Ovary (tissue), 9 donors: ENCODE measurements around the gene ASB8. TPM values are rescaled to one million over a fixed set of nuclear protein-coding genes. Genes with fewer than 3 reads are reported as not detected.

Source experiments
- DNase-seq, 5 donors: peaks; one replicate each; pipeline ENCODE4 v3.0.0-alpha.2; 2019 to 2020
- H3K27ac ChIP-seq, 2 donors: fragments of 200-600 bp; one replicate each; pipeline versions ENCODE4 v1.5.1 to v1.8.0; 2019 to 2022
- H3K27me3 ChIP-seq: fragments of 200-600 bp; one replicate; pipeline ENCODE4 v1.8.0; 2022
- H3K36me3 ChIP-seq: fragments of 200-600 bp; sonication (generic); one replicate; pipeline ENCODE4 v1.5.1; 2019
- H3K4me1 ChIP-seq: one replicate; pipeline ENCODE4 v1.8.1; 2013; ENCODE audit warnings: mild to moderate bottlenecking, moderate library complexity; ENCODE audit not compliant: insufficient read depth
- H3K4me3 ChIP-seq: fragments of 200-600 bp; sonication (generic); one replicate; pipeline ENCODE4 v1.5.1; 2017
- H3K9me3 ChIP-seq, 2 donors: fragments of 200-600 bp in 1 of 2; sonication (generic) in 1 of 2; one replicate each; pipeline versions ENCODE4 v1.5.1 to v1.8.1; 2013 to 2019; ENCODE audit warnings: mild to moderate bottlenecking in 1 of 2, moderate library complexity in 1 of 2
- EP300 ChIP-seq: sonication (generic); formaldehyde crosslinking; IDR thresholded peaks from one replicate; pipeline ENCODE4 v1.6.1; 2017; ENCODE audit warnings: antibody characterized with exemption
- POLR2A ChIP-seq: fragments of 450-650 bp; IDR thresholded peaks from one replicate; pipeline ENCODE4 v1.6.1; 2017; ENCODE audit warnings: antibody characterized with exemption, mild to moderate bottlenecking, moderate library complexity
- WGBS, 3 donors: extraction: QIAGEN DNeasy Blood & Tissue Kit in 1 of 3; methylation state at CpG; one replicate each; pipeline versions ENCODE4 v1.1.5 to v1.1.7; 2013 to 2017; 5-methylcytosine and 5-hydroxymethylcytosine counted together
- intact Hi-C, 4 donors: fragments of 100-400 bp; cut with DNase I; formaldehyde crosslinking; loops; one replicate each; pipeline versions ENCODE4 v1.11.0 to v1.15.1; 2022 to 2023
- polyA plus RNA-seq, 2 donors: library from polyadenylated mRNA; stranded (reverse); fragments of 200-250 nt in 1 of 2; fragments of 350-450 nt in 1 of 2; fragmentation: Illumina TruSeq in 1 of 2; extraction: RNeasy Lipid Tissue Mini Kit (QIAGEN cat#74804) in 1 of 2; gene quantifications; one replicate each; pipeline ENCODE4 v1.2.3, GENCODE V29; 2013 to 2014
- total RNA-seq, 7 donors: library from RNA; depleted of rRNA in 2 of 7; stranded (reverse); fragments of >200 nt in 2 of 7; fragmentation: NEBNext Ultra II Directional in 3 of 7; extraction: Animal tissue kit (Norgen Biotek cat#: 25700) in 3 of 7; gene quantifications; one replicate each; pipeline versions ENCODE4 v1.1.0 to v1.2.4, GENCODE V29; 2016 to 2023
- TF ChIP-seq, protein P1 (sequence below), 3 donors: fragments of 450-650 bp in 2 of 3; fragments of 200-600 bp in 1 of 3; IDR thresholded peaks; one replicate each; pipeline versions ENCODE4 v1.5.1 to v1.8.0; 2016 to 2022; ENCODE audit warnings: antibody characterized with exemption in 3 of 3, mild to moderate bottlenecking in 1 of 3
- donor health status: DM: no; HTN: no; CAD: no; lungs with moderate emphysema.
- donor health status: DM: no; HTN: no; CAD: no.
- donor health status: Bipolar disorder and iron deficiency.
- donor health status: DM: yes; HTN: yes; CAD: no.
- donor health status: DM: no; HTN: no; CAD: no.
- donor health status: DM: yes; HTN: yes; CAD: no.

The ASB8 gene
- total and polyA plus RNA-seq, 9 donors, result 18.8 to 51.6 (median 29.4) TPM

DNA sequence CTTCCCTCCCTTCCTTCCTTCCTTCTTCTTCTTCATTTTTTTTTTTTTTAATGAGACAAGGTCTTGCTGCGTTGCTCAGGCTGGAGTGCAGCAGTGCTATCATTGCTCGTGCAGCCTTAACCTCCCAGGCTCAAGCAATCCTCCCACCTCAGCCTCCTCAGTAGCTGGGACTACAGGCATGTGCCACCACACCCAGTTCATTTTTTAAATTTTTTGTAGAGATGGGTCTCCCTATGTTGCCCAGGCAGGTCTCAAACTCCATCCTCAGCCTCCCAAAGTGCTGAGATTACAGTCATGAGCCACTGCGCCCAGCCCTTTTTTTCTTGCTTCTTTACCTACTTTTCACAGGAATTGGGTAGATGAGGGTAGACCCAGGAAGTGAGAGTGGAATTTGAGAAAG lies 44.2 kb upstream of the ASB8 start:
- no peaks in the 10 kb centered on the region for H3K36me3 ChIP-seq
- peak overlapping the region in 1 of 2 donors; percentile 94 for H3K27ac ChIP-seq
- intact Hi-C loops, result loop anchor here in 1 of 4 donors (10.0 kb wide), 1 partner anchor 143 kb away; no protein-coding TSS in a partner anchor
- H3K4me3 ChIP-seq, result no peak overlapping the region
- no peaks in the 10 kb centered on the region for H3K27me3 ChIP-seq
- 89 to 93% (median 90%) methylated on average over 3 of the region's 3 CpGs for WGBS, 3 donors
- DNase-seq, result no peak
- H3K9me3 ChIP-seq, result no peaks in the 10 kb centered on the region
- peaks cover 6% of the 10 kb centered on the region for H3K4me1 ChIP-seq
- TF ChIP-seq POLR2A, result no peak
- no peak for TF ChIP-seq EP300
- TF ChIP-seq, protein P1, sequence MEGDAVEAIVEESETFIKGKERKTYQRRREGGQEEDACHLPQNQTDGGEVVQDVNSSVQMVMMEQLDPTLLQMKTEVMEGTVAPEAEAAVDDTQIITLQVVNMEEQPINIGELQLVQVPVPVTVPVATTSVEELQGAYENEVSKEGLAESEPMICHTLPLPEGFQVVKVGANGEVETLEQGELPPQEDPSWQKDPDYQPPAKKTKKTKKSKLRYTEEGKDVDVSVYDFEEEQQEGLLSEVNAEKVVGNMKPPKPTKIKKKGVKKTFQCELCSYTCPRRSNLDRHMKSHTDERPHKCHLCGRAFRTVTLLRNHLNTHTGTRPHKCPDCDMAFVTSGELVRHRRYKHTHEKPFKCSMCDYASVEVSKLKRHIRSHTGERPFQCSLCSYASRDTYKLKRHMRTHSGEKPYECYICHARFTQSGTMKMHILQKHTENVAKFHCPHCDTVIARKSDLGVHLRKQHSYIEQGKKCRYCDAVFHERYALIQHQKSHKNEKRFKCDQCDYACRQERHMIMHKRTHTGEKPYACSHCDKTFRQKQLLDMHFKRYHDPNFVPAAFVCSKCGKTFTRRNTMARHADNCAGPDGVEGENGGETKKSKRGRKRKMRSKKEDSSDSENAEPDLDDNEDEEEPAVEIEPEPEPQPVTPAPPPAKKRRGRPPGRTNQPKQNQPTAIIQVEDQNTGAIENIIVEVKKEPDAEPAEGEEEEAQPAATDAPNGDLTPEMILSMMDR (IDR thresholded peaks at IDR 0.05), result no peak

DNA sequence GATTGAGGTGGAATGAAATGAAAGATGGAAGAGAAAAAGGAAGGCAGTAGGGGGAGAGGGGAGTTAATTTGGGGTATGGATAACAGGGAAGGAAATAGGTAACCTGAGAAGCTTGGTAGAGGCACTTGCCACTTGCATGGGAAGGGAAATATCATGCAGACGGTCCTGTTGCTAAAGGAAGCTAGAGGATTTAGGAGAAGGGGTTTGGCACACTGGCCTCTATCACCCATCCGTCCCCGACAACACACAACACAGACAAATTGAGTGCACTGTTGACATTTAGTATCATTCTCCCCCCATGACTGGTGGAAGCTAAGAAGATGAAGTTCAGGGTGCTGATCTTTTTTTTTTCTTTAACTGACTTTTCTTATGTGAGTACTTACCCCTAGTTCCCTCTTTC lies 43.8 kb upstream of the ASB8 start:
- TF ChIP-seq EP300, result no peak
- no peak for TF ChIP-seq POLR2A
- TF ChIP-seq, protein P1 (IDR thresholded peaks at IDR 0.05), result no peak
- intact Hi-C loops, result loop anchor here in 1 of 4 donors (10.0 kb wide), 1 partner anchor 144 kb away; no protein-coding TSS in a partner anchor
- no peak overlapping the region for H3K4me3 ChIP-seq

GRCh38 chr12:48199774-48200221 lies 42.5 kb upstream of the ASB8 start:
- TF ChIP-seq EP300, result no peak
- TF ChIP-seq, protein P1 (IDR thresholded peaks at IDR 0.05), result no peak
- no peak for TF ChIP-seq POLR2A
- Histone ChIP-seq H3K4me1 (peaks cover 6% of the 10 kb centered on the region), H3K36me3 (no peaks in the 10 kb centered on the region), H3K27ac (peak overlapping the region; percentile 94 to 98), H3K4me3 (no peak overlapping the region), H3K9me3 (no peaks in the 10 kb centered on the region), H3K27me3 (no peaks in the 10 kb centered on the region)
- intact Hi-C loops, result loop anchor here in 2 of 4 donors (10.0 kb wide), 2 partner anchors 145 to 255 kb away; no protein-coding TSS in a partner anchor
- 7 to 14% (median 10%) methylated on average over 3 of the region's 3 CpGs for WGBS, 3 donors
- peak in 3 of 5 donors; percentile 39 to 55 (median 52) for DNase-seq

More for the DNA sequence above, 43.8 kb upstream of the ASB8 start:
- Histone ChIP-seq H3K9me3 (no peaks in the 10 kb centered on the region), H3K4me1 (peaks cover 6% of the 10 kb centered on the region), H3K36me3 (no peaks in the 10 kb centered on the region), H3K27ac (peak overlapping the region in 1 of 2 donors; percentile 94), H3K27me3 (no peaks in the 10 kb centered on the region)
- DNase-seq, result no peak
- WGBS, 3 donors, result 90 to 93% (median 92%) methylated on average over 3 of the region's 3 CpGs

DNA sequence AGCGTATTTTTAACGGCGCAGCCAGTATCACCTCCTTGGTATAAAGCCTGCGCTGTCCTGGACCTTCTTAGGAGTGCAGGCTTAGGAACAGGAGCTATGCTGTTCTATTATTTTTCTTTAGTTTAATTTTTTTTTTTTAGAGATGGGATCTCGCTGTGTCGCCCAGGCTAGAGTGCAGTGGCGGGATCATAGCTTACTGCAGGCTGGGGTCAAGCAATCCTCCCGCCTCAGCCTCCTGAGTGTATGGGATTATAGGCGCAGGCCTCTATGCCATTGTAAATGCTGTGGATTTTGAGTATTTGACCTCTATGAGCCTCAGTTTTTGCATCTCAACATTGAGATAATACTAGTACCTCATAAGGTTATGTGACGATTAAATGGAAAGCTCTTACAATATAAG lies 41.7 kb upstream of the ASB8 start:
- DNase-seq, result no peak
- intact Hi-C loops, result loop anchor here in 1 of 4 donors (10.0 kb wide), 1 partner anchor 256 kb away; no protein-coding TSS in a partner anchor
- Histone ChIP-seq H3K4me3 (peak overlapping the region; percentile 81), H3K36me3 (no peaks in the 10 kb centered on the region), H3K4me1 (peaks cover 6% of the 10 kb centered on the region), H3K27me3 (no peaks in the 10 kb centered on the region), H3K9me3 (no peaks in the 10 kb centered on the region), H3K27ac (peak overlapping the region; percentile 94 to 98)
- TF ChIP-seq, protein P1 (IDR thresholded peaks at IDR 0.05), result no peak
- TF ChIP-seq EP300 (no peak), POLR2A (no peak)
- 56 to 60% (median 59%) methylated on average over 10 of the region's 10 CpGs for WGBS, 3 donors
